Ovary (tissue), 9 donors: ENCODE measurements around the gene PHKA2. TPM values are rescaled to one million over a fixed set of nuclear protein-coding genes. Genes with fewer than 3 reads are reported as not detected.

ENCODE experiments used
- DNase-seq, 5 donors: peaks; one replicate each; pipeline ENCODE4 v3.0.0-alpha.2; 2019 to 2020
- H3K27ac ChIP-seq, 2 donors: fragments of 200-600 bp; one replicate each; pipeline versions ENCODE4 v1.5.1 to v1.8.0; 2019 to 2022
- H3K27me3 ChIP-seq: fragments of 200-600 bp; one replicate; pipeline ENCODE4 v1.8.0; 2022
- H3K36me3 ChIP-seq: fragments of 200-600 bp; sonication (generic); one replicate; pipeline ENCODE4 v1.5.1; 2019
- H3K4me1 ChIP-seq: one replicate; pipeline ENCODE4 v1.8.1; 2013; ENCODE audit warnings: mild to moderate bottlenecking, moderate library complexity; ENCODE audit not compliant: insufficient read depth
- H3K4me3 ChIP-seq: fragments of 200-600 bp; sonication (generic); one replicate; pipeline ENCODE4 v1.5.1; 2017
- H3K9me3 ChIP-seq, 2 donors: fragments of 200-600 bp in 1 of 2; sonication (generic) in 1 of 2; one replicate each; pipeline versions ENCODE4 v1.5.1 to v1.8.1; 2013 to 2019; ENCODE audit warnings: mild to moderate bottlenecking in 1 of 2, moderate library complexity in 1 of 2
- EP300 ChIP-seq: sonication (generic); formaldehyde crosslinking; IDR thresholded peaks from one replicate; pipeline ENCODE4 v1.6.1; 2017; ENCODE audit warnings: antibody characterized with exemption
- POLR2A ChIP-seq: fragments of 450-650 bp; IDR thresholded peaks from one replicate; pipeline ENCODE4 v1.6.1; 2017; ENCODE audit warnings: antibody characterized with exemption, mild to moderate bottlenecking, moderate library complexity
- WGBS, 3 donors: extraction: QIAGEN DNeasy Blood & Tissue Kit in 1 of 3; methylation state at CpG; one replicate each; pipeline versions ENCODE4 v1.1.5 to v1.1.7; 2013 to 2017; 5-methylcytosine and 5-hydroxymethylcytosine counted together
- intact Hi-C, 4 donors: fragments of 100-400 bp; cut with DNase I; formaldehyde crosslinking; loops; one replicate each; pipeline versions ENCODE4 v1.11.0 to v1.15.1; 2022 to 2023
- polyA plus RNA-seq, 2 donors: library from polyadenylated mRNA; stranded (reverse); fragments of 200-250 nt in 1 of 2; fragments of 350-450 nt in 1 of 2; fragmentation: Illumina TruSeq in 1 of 2; extraction: RNeasy Lipid Tissue Mini Kit (QIAGEN cat#74804) in 1 of 2; gene quantifications; one replicate each; pipeline ENCODE4 v1.2.3, GENCODE V29; 2013 to 2014
- total RNA-seq, 7 donors: library from RNA; depleted of rRNA in 2 of 7; stranded (reverse); fragments of >200 nt in 2 of 7; fragmentation: NEBNext Ultra II Directional in 3 of 7; extraction: Animal tissue kit (Norgen Biotek cat#: 25700) in 3 of 7; gene quantifications; one replicate each; pipeline versions ENCODE4 v1.1.0 to v1.2.4, GENCODE V29; 2016 to 2023
- TF ChIP-seq, protein P1 (sequence below), 3 donors: fragments of 450-650 bp in 2 of 3; fragments of 200-600 bp in 1 of 3; IDR thresholded peaks; one replicate each; pipeline versions ENCODE4 v1.5.1 to v1.8.0; 2016 to 2022; ENCODE audit warnings: antibody characterized with exemption in 3 of 3, mild to moderate bottlenecking in 1 of 3
- donor health status: DM: no; HTN: no; CAD: no; lungs with moderate emphysema.
- donor health status: DM: no; HTN: no; CAD: no.
- donor health status: Bipolar disorder and iron deficiency.
- donor health status: DM: yes; HTN: yes; CAD: no.
- donor health status: DM: no; HTN: no; CAD: no.
- donor health status: DM: yes; HTN: yes; CAD: no.

The PHKA2 gene
- total and polyA plus RNA-seq, 9 donors: 19.4 to 43.5 (median 32.9) TPM

DNA sequence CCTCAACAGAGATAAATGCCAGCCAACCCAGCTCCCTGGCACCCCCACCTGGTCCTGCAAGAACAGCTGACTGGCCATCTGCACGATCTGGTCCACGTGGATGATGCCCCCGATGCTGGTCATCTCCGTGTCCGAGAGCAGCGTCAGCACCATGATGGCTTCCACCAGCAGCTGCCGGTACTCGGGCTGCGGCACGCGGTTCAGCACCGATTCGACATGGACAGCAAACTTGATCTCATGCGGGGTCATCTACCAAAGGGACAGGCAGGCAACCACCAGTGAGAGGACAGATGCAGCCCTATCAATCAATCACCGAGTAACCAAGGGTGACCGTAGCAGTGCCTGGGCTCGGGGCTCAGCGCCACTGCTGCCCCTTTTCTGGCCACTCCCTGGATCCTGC, 89.8 kb downstream of the PHKA2 start:
- H3K27ac ChIP-seq: no peak overlapping the region
- intact Hi-C loops: loop anchor here in 2 of 4 donors (10.0 kb wide), 3 partner anchors 219 to 489 kb away; partner anchors contain the start of gene RS1 (in 1 of the 2)
- no peaks in the 10 kb centered on the region for H3K4me1 ChIP-seq
- H3K36me3 ChIP-seq: no peaks in the 10 kb centered on the region
- TF ChIP-seq POLR2A: no peak
- no peak for TF ChIP-seq EP300
- TF ChIP-seq, protein P1, sequence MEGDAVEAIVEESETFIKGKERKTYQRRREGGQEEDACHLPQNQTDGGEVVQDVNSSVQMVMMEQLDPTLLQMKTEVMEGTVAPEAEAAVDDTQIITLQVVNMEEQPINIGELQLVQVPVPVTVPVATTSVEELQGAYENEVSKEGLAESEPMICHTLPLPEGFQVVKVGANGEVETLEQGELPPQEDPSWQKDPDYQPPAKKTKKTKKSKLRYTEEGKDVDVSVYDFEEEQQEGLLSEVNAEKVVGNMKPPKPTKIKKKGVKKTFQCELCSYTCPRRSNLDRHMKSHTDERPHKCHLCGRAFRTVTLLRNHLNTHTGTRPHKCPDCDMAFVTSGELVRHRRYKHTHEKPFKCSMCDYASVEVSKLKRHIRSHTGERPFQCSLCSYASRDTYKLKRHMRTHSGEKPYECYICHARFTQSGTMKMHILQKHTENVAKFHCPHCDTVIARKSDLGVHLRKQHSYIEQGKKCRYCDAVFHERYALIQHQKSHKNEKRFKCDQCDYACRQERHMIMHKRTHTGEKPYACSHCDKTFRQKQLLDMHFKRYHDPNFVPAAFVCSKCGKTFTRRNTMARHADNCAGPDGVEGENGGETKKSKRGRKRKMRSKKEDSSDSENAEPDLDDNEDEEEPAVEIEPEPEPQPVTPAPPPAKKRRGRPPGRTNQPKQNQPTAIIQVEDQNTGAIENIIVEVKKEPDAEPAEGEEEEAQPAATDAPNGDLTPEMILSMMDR (IDR thresholded peaks at IDR 0.05): no peak
- H3K27me3 ChIP-seq: no peaks in the 10 kb centered on the region
- no peak for DNase-seq
- WGBS, 3 donors: 88 to 94% (median 90%) methylated on average over 18 of the region's 18 CpGs
- H3K4me3 ChIP-seq: no peak overlapping the region
- H3K9me3 ChIP-seq: no peaks in the 10 kb centered on the region

DNA sequence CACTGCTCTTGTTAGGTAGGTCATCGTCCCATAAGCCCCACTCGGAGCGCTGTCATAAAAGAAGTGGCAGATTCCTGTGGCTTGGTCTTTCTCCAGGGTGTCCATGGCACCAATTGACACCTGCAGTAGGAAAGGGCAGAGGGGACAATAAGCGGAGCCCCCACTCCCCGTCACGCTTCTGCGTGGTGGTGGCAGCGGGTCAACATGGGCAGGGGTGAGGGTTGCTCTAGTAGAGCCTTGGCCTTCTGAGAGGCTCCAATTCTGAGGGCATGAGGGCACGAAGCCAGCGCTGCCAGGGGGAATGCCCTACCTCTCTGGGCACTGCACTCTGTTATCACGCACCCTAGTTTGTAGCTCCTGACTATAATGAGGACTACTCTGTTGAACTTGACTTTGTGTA, 90.4 kb downstream of the PHKA2 start:
- Histone ChIP-seq H3K4me1 (no peaks in the 10 kb centered on the region), H3K27ac (no peak overlapping the region), H3K9me3 (no peaks in the 10 kb centered on the region), H3K36me3 (no peaks in the 10 kb centered on the region), H3K27me3 (no peaks in the 10 kb centered on the region), H3K4me3 (no peak overlapping the region)
- intact Hi-C loops: loop anchor here in 2 of 4 donors (10.0 kb wide), 3 partner anchors 219 to 489 kb away; partner anchors contain the start of gene RS1 (in 1 of the 2)
- TF ChIP-seq POLR2A (no peak), EP300 (no peak)
- TF ChIP-seq, protein P1 (IDR thresholded peaks at IDR 0.05): no peak
- no peak for DNase-seq
- 91 to 93% (median 92%) methylated on average over 11 of the region's 11 CpGs for WGBS, 3 donors

DNA sequence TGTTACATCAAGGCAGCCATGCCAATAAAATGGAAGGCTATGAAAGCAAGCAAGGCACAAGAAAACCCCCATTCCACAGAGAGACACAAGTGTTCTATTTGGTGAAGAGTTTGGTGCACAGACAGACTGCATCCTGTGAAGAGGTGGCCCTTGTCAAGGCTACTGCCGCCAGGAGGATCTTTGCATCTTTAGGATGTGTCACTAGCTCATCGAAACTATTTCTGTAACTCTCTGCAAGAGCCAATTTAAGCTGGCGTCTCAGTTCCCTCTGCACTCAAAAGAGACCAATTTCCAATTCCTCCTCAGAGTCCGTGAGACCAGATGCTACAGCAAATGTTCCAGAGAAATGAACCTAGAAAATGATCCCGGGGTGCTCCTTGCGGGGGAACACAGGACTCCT, 91.0 kb downstream of the PHKA2 start:
- DNase-seq: no peak
- no peak overlapping the region for H3K27ac ChIP-seq
- H3K4me1 ChIP-seq: no peaks in the 10 kb centered on the region
- no peak overlapping the region for H3K4me3 ChIP-seq
- TF ChIP-seq, protein P1 (IDR thresholded peaks at IDR 0.05): no peak
- no peak for TF ChIP-seq EP300
- no peak for TF ChIP-seq POLR2A
- no peaks in the 10 kb centered on the region for H3K9me3 ChIP-seq
- intact Hi-C loops: loop anchor here in 2 of 4 donors (10.0 kb wide), 3 partner anchors 218 to 488 kb away; partner anchors contain the start of gene RS1 (in 1 of the 2)
- H3K36me3 ChIP-seq: no peaks in the 10 kb centered on the region
- 80 to 89% (median 86%) methylated on average over 6 of the region's 6 CpGs for WGBS, 3 donors
- no peaks in the 10 kb centered on the region for H3K27me3 ChIP-seq

DNA sequence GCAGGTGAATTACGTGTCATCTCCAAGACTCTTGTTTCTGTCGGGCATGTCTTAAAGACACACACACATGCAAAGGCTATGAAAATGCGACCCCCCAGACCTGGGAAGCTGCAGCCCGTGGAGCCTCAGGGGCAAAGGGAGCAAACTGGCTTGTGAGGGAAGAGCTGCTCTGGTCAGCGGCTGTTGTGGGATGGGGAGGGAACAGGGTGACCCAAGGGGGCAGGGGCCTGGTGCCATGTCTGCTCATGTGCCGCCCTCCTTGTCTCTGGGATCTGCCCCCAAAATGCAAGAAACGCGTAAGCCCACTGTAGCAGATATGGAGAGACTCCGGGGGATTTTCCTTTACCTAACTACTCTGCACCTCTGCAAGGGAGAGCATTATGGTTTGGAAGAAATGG, 92.4 kb downstream of the PHKA2 start:
- Histone ChIP-seq H3K4me3 (no peak overlapping the region), H3K36me3 (no peaks in the 10 kb centered on the region), H3K4me1 (peaks cover 3% of the 10 kb centered on the region), H3K9me3 (no peaks in the 10 kb centered on the region), H3K27me3 (no peaks in the 10 kb centered on the region), H3K27ac (no peak overlapping the region)
- DNase-seq: no peak
- intact Hi-C loops: loop anchor here in 2 of 4 donors (10.0 kb wide), 3 partner anchors 217 to 487 kb away; partner anchors contain the start of gene RS1 (in 1 of the 2)
- 76 to 88% (median 83%) methylated on average over 9 of the region's 9 CpGs for WGBS, 3 donors
- TF ChIP-seq POLR2A (no peak), EP300 (no peak)
- TF ChIP-seq, protein P1 (IDR thresholded peaks at IDR 0.05): no peak
